NCI-H2171 treated with DMSO at 0.1 percent for 48 hours (cell line): Measurements from ENCODE around the gene HSD3B7.
A peak's percentile ranks its signal among the peaks of the same experiment; 100 is the strongest.

ENCODE experiments used
- DNase-seq: peaks from one replicate; lab custom pipeline; 2025; lab: John Stamatoyannopoulos, UW

The HSD3B7 gene

DNA sequence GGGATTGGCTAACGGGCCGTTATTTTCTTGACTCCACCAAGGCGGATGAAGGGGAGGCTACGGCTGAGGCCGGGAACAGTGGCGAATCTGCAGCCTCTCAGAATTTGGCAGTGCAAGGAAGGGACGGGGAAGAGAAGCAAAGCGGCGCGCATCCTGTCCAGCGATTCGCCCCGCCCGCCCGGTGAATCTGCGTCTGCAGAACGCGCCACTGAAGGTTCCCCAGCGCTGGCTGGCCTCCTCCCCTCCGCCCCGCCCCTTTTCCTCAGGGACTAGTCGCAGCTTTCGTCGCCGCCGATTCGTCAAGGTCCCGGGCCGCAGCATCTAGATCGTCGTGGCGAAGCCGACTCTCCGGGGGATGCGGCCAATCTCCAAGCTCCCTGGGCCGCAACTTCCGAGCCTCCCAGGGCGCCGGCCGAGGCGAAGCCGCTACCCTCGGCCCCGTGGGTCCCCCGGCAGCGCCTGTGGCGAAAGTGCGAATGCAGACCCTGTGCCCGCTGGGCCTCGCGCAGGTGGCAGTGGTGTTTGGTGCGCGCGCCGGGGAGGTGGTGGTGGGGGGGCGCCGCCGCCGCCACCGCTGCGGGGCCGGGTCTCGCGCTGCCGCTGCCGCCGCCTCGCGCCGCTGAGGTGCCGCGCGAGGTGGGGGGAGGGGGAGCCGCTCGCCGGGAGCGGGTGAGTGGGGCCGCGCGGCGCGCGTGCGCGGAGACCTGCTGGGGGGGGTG lies 27.4 kb upstream of the HSD3B7 start, which contains the start of gene SETD1A:
SETD1A (plus strand) TSS at position 299 of the 719 bp plus-strand sequence. CDS start 978 bp downstream, outside the sequence.
- DNase-seq = peak; percentile 92

DNA sequence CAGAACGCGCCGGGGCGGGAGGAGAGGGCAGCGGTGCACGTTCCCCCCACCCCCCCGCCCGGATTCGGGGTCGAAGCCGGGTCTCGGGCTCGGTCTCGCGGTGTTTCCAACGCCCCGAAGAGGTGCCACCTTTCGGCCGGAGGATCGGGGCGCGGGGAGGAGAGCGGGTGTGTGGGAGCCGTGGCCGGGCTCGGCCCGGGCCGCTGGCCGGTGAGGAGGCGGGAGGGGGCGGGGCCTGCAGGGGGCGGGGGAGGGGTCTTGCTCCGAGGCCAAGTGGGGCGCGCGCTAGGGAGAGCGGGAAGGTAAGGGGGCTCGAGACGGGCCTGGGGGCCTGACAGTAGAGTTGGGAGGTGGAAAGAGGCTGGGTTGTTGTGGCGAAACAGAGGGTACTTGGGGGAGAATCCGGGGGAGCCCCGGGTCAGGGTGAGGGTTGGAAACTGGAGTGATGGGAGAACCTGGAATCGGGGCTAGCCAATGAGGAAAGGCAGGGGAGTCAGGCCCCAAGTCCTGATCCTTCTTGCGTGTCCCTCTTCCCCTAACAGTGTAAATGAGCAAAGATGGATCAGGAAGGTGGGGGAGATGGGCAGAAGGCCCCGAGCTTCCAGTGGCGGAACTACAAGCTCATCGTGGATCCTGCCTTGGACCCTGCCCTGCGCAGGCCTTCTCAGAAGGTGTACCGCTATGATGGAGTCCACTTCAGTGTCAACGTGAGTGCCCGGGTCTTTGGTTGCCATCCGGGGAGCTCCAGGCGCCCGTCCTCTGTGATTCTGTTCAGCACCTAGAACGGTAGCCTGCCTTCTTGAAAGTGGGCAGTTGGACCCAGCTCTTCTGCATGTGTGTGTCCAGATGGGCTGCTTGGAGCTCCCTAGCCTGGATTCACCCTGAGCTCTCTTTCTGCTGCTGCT lies 26.6 kb upstream of the HSD3B7 start:
- DNase-seq = peak; percentile 66

DNA sequence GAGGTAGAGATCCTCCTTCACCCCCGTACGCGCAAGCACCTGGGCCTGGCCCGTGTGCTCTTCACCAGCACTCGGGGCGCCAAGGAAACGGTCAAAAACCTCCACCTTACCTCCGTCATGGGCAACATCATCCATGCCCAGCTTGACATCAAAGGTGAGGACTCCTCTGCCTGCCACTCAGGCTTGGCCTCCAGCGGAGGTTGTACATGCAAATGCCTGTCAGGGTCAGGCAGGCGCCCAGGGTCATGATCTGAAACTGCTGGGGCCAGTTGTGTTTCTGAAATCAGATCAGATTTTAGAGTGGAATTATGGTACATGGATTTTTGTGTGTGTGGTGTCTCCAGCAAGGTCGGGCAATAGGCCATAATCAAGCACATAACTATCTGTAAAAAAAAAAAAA lies 23.6 kb upstream of the HSD3B7 start:
- no peak for DNase-seq

DNA sequence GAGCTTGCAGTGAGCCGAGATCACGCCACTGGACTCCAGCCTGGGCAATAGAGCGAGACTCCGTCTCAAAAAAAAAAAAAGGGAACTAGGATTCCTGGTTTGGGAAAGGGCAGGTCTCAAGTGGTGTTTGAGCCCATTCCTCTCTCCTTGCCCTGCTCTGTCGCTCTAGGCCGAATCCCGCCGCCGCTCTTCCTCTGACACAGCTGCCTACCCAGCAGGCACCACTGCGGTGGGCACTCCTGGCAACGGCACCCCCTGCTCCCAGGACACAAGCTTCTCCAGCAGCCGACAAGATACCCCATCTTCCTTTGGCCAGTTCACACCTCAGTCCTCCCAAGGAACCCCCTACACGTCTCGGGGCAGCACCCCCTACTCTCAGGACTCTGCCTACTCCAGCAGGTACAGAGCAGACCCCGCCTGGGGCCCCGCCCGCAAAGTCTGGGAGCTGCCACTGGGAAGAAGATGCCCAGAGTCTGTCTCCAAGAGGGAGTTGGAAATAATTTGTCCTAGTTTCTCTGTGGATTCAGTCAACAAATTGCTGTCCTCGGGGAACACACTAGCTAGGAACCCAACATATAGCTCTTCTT lies 21.0 kb upstream of the HSD3B7 start:
- no peak for DNase-seq

DNA sequence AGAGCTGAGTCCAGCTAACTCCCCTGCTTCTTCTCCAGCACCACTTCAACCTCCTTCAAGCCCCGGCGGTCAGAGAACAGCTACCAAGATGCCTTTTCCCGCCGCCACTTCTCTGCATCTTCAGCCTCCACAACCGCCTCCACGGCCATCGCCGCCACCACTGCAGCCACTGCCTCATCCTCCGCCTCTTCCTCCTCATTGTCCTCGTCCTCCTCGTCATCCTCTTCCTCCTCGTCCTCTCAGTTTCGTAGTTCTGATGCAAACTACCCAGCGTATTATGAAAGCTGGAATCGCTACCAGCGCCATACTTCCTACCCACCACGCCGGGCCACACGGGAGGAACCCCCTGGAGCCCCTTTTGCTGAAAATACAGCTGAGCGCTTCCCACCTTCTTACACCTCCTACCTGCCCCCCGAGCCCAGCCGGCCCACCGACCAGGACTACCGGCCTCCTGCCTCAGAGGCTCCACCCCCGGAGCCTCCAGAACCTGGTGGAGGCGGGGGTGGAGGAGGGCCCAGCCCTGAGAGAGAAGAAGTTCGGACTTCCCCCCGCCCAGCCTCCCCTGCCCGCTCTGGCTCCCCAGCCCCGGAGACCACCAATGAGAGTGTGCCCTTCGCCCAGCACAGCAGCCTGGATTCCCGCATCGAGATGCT lies 20.3 kb upstream of the HSD3B7 start:
- DNase-seq = no peak

DNA sequence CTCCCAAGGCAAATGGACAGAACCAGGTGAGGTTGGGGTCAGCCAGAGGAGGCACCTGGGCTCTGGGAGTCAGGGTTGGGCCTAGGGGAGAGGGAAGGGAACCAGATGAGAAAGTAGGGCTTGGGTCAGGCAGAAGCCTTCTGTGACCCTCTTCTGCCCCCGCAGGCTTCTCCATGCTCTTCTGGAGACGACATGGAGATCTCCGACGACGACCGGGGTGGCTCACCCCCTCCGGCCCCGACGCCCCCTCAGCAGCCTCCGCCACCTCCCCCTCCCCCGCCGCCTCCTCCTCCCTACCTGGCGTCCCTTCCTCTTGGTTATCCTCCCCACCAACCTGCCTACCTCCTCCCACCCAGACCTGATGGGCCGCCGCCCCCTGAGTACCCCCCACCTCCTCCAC lies 19.6 kb upstream of the HSD3B7 start:
- no peak for DNase-seq

DNA sequence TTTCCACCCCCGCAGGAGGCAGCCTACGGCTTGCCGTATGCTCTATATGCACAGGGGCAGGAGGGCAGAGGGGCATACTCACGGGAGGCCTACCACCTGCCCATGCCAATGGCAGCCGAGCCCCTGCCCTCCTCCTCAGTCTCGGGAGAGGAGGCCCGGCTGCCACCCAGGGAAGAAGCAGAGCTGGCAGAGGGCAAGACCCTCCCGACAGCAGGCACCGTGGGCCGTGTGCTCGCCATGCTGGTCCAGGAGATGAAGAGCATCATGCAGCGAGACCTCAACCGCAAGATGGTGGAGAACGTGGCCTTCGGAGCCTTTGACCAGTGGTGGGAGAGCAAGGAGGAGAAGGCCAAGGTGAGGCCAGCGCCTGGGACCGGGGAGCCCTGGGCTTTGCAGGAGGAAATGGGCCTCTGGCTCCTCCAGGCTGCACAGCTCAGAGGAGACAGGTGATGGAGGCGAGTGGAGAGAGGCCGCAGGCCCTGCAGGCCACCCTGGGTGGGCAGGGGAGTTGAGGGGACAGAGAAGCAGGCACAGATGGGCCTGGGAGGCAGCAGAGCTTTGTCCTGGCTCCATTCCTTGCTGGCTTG lies 18.9 kb upstream of the HSD3B7 start:
- no peak for DNase-seq

DNA sequence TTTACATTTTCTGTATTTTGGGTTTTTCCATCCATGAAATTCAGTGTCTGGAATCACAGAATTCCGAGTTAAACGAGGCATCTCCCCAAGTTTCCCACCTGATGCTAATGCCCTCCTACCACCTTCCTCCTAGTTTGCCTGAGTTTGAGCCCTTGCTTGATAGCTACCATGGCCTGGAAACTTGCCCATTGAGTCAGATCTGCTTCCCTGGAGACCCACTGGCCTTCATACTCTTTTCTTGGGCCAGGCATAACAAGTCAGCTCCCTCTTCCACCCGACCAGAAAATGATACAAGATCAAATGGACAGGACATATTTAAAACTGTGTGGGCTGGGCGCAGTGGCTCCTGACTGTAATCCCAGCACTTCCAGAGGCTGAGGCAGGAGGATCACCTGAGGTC lies 17.2 kb upstream of the HSD3B7 start:
- DNase-seq = no peak

DNA sequence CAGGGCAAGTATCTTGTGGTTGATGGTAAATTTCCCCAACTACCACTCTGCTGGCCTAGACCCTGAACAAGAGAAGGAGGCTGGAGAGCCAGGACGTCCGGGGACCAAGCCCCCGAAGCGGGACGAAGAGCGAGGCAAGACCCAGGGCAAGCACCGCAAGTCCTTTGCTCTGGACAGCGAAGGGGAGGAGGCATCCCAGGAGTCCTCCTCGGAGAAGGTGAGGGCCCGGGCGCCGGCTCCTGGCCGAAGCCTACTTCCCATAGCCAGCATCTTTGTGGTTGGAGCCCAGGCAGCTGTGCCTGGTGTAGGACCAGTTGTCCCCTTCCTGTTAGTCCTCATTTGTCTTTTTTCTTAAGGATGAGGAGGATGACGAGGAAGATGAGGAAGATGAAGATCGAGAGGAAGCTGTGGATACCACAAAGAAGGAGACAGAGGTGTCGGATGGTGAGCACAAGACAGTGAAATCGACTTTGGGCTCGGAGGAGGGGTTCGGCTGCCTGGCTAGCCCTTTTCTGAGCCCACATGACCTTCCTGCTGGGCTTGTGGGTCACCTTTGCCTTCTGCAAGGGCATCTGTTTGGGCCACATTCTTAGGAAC lies 15.7 kb upstream of the HSD3B7 start:
- DNase-seq = no peak

DNA sequence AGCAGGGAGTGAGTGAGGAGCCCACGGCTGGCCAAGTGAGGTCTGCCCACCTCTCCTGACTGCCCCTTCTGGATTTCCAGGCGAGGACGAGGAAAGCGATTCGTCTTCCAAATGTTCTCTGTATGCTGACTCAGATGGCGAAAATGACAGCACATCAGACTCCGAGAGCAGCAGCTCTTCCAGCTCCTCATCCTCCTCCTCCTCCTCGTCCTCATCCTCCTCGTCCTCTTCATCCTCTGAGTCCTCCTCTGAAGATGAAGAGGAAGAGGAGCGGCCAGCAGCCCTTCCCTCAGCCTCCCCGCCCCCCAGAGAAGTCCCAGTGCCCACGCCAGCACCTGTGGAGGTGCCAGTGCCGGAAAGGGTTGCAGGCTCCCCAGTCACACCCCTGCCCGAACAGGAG lies 13.7 kb upstream of the HSD3B7 start:
- DNase-seq = no peak

DNA sequence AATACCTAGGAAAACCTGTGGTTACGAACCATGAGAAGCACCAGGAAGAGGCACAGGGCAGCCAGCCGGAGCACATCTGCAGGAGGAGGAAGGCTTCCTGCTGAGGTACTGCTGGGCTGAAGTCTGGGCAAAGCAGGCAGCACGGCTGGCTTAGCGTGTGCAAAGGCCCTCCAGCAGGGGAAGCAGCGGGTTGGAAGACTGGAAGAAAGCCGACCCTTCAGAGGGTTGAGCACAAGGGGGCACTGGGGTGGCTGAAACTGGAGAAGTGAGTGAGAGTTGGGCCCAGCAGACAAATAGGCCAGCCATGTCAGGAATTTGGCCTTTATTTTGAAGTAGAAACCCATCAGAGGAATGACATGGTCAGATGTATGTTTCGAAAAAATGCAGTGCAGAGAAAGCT lies 12.1 kb upstream of the HSD3B7 start:
- DNase-seq = no peak

DNA sequence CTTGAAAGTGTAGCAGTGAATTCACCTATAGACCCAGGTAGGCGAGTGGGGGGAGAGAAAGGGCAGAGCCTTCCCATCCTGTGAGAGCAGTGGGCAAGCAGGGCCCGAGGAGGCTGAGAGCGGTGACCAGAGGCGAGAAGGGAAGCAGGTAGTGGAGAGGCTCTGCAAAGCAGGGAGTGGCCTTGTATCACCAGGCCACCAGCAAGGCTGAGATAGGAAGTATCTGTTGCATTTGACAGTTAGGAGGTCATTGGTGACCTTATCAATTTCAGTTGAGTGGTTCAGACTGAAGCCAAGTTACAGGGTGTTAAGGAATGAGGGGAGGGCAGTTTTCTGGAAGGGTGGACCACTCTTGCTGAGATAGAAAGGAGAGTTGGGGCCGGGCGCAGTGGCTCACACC lies 10.7 kb upstream of the HSD3B7 start:
- no peak for DNase-seq

DNA sequence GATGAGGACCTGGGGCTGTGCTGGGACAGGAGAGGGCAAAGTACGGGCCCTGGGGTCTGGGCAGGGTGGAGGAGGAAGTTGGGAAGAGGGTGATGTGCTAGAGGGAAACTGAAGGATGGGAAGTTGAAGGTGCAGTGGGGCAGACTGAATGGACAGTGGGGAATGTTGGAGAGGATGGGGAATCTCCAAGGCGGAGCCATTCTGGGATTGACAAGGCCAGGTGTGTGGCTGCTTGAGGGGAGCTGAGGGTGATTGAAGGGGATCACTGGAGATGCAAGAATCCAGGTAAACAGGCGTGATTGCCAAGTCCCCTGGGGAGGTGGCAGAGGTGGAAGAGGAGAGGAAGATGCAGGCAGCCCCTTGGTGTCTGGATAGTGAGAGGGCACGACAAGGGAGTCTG lies 8.5 kb upstream of the HSD3B7 start:
- no peak for DNase-seq

DNA sequence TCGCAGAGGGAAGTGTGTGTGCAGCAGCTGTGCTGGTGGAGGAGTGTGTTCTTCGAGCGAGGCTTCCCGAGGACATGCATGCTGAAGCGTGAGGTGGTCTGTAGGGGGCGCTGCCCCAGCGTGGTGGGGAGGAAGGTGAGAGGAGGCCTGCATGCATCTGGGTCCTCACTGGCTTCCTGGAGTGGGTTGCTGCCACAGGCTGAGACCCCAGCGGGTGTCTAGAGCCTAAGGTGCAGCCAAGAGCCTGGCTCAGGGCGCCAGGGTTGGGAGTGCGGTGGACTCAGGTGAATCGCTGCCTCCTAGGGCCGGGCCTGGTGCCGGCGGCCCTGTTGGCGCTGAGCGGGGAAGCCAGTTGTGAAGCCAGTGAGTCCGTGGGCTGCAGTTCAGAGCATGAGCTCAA lies 7.5 kb upstream of the HSD3B7 start:
- DNase-seq = no peak

DNA sequence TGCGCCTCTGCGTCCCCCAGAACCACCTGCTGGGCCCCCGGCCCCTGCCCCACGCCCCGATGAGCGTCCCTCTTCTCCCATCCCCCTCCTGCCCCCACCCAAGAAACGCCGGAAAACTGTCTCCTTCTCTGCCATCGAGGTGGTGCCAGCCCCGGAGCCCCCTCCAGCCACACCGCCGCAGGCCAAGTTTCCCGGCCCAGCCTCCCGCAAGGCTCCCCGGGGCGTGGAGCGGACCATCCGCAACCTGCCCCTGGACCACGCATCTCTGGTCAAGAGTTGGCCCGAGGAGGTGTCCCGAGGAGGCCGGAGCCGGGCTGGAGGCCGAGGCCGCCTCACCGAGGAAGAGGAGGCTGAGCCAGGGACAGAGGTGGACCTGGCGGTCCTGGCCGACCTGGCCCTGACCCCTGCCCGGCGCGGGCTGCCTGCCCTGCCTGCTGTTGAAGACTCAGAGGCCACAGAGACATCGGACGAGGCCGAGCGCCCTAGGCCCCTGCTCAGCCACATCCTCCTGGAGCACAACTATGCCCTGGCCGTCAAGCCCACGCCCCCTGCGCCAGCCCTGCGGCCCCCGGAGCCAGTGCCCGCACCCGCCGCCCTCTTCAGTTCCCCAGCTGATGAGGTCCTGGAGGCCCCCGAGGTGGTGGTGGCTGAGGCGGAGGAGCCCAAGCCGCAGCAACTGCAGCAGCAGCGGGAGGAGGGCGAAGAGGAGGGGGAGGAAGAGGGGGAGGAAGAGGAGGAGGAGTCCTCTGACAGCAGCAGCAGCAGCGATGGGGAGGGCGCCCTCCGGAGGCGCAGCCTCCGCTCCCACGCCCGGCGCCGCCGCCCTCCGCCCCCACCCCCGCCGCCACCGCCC lies 5.6 kb upstream of the HSD3B7 start:
- no peak for DNase-seq

DNA sequence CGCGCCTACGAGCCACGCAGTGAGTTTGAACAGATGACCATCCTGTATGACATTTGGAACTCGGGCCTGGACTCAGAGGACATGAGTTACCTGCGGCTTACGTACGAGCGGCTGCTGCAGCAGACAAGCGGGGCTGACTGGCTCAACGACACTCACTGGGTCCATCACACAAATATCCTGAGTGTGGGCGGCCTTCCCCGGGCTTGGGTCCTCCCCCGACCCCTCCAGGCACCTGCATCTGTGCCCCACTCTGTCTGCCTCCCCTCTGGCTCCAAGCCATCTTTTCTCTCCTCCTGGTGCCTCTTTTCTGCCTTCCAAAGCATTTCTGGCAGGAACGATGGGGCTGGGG lies 5.0 kb upstream of the HSD3B7 start:
- DNase-seq = no peak

DNA sequence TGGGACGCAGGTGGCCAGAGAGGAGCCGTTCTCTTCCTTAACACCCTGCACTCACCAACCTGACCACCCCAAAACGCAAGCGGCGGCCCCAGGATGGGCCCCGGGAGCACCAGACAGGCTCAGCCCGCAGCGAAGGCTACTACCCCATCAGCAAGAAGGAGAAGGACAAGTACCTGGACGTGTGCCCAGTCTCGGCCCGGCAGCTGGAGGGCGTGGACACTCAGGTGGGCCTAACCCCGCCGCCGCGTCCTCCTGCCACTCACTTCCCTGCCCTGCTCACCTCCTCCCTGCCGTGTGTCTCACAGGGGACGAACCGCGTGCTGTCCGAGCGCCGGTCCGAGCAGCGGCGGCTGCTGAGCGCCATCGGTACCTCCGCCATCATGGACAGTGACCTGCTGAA lies 4.6 kb upstream of the HSD3B7 start:
- no peak for DNase-seq

DNA sequence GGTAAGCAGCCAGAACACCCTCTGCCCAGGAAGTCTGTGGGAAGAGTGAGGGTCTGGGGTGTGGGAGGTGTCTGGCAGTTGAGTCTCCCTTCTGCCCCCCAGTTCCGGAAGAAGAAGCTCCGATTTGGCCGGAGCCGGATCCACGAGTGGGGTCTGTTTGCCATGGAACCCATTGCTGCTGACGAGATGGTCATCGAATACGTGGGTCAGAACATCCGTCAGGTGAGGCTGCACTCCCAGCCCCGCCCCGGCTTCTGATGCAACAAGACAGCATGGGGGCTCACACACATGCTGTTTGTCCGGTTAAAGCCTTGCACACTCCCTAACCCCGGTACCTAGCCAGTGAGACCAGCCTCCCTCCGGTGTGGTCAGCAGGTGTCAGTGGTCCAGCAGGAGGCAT lies 4.0 kb upstream of the HSD3B7 start:
- DNase-seq = no peak

DNA sequence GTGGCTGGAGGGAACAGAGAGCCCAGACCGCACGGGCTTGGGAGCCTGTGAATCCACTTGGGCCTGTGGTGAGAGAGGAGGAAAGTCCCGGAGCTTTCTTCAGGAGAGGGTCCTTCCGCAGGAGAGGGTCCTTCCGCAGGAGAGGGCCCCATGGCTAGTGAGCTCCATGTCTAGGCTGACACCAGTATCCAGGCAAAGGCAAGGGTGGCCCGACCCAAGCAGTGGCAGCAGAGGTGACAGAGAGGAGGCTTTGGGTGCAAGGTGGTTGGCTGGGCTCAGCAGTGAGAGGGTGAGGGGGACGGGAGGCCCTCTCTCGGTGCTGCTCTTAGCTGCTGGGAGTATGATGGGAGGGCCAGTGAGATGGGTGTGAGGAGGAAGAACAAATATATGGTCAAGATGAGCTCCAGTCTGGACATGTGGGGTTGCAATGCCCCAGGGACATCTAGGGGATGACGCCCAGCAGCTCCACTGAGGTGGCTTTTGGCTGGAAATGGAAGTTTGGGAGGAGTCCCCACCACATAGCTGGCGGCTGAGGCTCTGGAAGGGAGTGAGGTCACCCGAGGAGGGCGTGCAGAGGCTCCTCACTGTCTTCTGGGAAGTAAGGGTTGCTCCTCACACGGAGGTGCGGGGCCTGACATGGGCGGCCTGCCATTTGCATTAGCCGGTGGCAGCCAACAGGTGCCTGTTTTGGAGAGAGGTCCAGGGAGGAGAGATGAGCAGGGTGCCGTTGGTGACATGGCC lies 2.3 kb upstream of the HSD3B7 start:
- no peak for DNase-seq

DNA sequence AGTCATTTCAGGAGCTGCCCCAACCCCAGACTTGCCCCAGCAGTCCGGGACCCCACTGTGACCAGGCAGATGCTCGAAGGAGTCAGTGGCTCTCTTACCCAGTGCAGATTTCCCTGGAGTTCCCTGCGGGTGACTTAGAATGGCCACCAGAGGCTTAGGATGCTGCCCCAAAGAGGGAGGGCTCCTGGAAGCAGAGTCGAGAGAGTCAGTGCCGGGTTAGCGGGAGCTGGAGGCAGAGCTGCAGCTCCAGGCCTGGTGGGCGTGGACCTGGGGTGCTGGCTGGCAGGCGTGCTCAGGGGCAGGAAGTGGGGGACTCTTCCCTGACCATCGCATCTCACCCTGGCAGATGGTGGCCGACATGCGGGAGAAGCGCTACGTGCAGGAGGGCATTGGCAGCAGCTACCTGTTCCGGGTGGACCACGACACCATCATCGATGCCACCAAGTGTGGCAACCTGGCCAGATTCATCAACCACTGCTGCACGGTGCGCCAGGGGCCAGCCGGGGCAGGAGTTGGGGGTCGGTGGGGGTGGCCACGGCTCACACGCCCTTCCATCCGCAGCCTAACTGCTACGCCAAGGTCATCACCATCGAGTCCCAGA lies 1.6 kb upstream of the HSD3B7 start:
- no peak for DNase-seq
